Astrocyte (in vitro differentiated cells and primary cell): ENCODE measurements around the gene AFAP1L2. TPM values are rescaled to one million over a fixed set of nuclear protein-coding genes. Genes with fewer than 3 reads are reported as not detected.

Experiments used
- DNase-seq: peaks from one replicate; pipeline ENCODE4 v3.0.0-alpha.2; 2010; ENCODE audit warnings: low read depth
- FAIRE-seq: peaks from 2 replicates; lab custom pipeline; 2011; peaks lifted over from hg19 to GRCh38; lab: Jason Lieb, UNC
- H2AFZ ChIP-seq: 2 replicates; pipeline ENCODE4 v1.6.0; 2012; ENCODE audit warnings: low read depth, low read length, inconsistent platforms
- H3K27ac ChIP-seq: 2 replicates; pipeline ENCODE4 v1.5.1; 2011; ENCODE audit warnings: low read depth, low read length, inconsistent platforms
- H3K27me3 ChIP-seq: 2 replicates; pipeline ENCODE4 v1.6.0; 2011; ENCODE audit warnings: low read length, inconsistent platforms; ENCODE audit not compliant: insufficient read depth
- H3K36me3 ChIP-seq: 2 replicates; pipeline ENCODE4 v1.5.1; 2011; ENCODE audit warnings: low read length, inconsistent platforms; ENCODE audit not compliant: insufficient read depth
- H3K4me1 ChIP-seq: 2 replicates; pipeline ENCODE4 v1.5.1; 2011; ENCODE audit warnings: low read length, inconsistent platforms; ENCODE audit not compliant: insufficient read depth
- H3K4me2 ChIP-seq: 2 replicates; pipeline ENCODE4 v1.6.0; 2012; ENCODE audit warnings: low read length, inconsistent platforms
- H3K4me3 ChIP-seq: 2 replicates; pipeline ENCODE4 v1.5.1; 2011; ENCODE audit warnings: low read depth, mild to moderate bottlenecking, low read length, inconsistent platforms; ENCODE audit not compliant: insufficient read depth
- H3K79me2 ChIP-seq: 2 replicates; pipeline ENCODE4 v1.6.0; 2012; ENCODE audit warnings: mild to moderate bottlenecking, low read length, inconsistent platforms; ENCODE audit not compliant: insufficient read depth
- H3K9ac ChIP-seq: 2 replicates; pipeline ENCODE4 v1.6.0; 2012; ENCODE audit warnings: mild to moderate bottlenecking, low read length, inconsistent platforms
- H3K9me3 ChIP-seq: 2 replicates; pipeline ENCODE4 v1.5.1; 2012; ENCODE audit warnings: low read depth, mild to moderate bottlenecking, low read length, inconsistent platforms; ENCODE audit not compliant: insufficient read depth
- H4K20me1 ChIP-seq: 2 replicates; pipeline ENCODE4 v1.6.0; 2012; ENCODE audit warnings: low read length, inconsistent platforms; ENCODE audit not compliant: insufficient read depth
- H3K27ac Mint-ChIP-seq: one replicate; pipeline ENCODE4 v1.8.0; 2021; ENCODE audit warnings: mild to moderate bottlenecking, mixed read lengths; ENCODE audit not compliant: unreplicated experiment
- H3K27me3 Mint-ChIP-seq: one replicate; pipeline ENCODE4 v1.8.0; 2021; ENCODE audit warnings: low read depth, mixed read lengths; ENCODE audit not compliant: unreplicated experiment
- H3K36me3 Mint-ChIP-seq: one replicate; pipeline ENCODE4 v1.8.0; 2021; ENCODE audit warnings: low read depth, mixed read lengths; ENCODE audit not compliant: unreplicated experiment
- H3K4me1 Mint-ChIP-seq: one replicate; pipeline ENCODE4 v1.8.0; 2021; ENCODE audit warnings: low read depth, mixed read lengths; ENCODE audit not compliant: unreplicated experiment
- H3K4me3 Mint-ChIP-seq: one replicate; pipeline ENCODE4 v1.8.0; 2021; ENCODE audit warnings: mild to moderate bottlenecking, moderate library complexity, mixed read lengths; ENCODE audit not compliant: unreplicated experiment
- H3K9me3 Mint-ChIP-seq: one replicate; pipeline ENCODE4 v1.8.0; 2021; ENCODE audit warnings: mild to moderate bottlenecking, mixed read lengths; ENCODE audit not compliant: unreplicated experiment
- EZH2 ChIP-seq: IDR thresholded peaks from 2 replicates; pipeline ENCODE4 v1.6.1; 2012; ENCODE audit warnings: mild to moderate bottlenecking, low read length, inconsistent platforms; ENCODE audit not compliant: insufficient read depth
- total RNA-seq: library from RNA; stranded (reverse); gene quantifications from 2 replicates; pipeline ENCODE4 v1.2.1, GENCODE V29; 2021
- TF ChIP-seq, protein P1 (sequence below): IDR thresholded peaks from 2 replicates; pipeline ENCODE4 v1.5.1; 2011; ENCODE audit warnings: low read depth, mild to moderate bottlenecking, inconsistent platforms, low read length, moderate library complexity; ENCODE audit not compliant: insufficient read depth

AFAP1L2 gene
- total RNA-seq, 1 donor from 2014 or later = 26.6 TPM

DNA sequence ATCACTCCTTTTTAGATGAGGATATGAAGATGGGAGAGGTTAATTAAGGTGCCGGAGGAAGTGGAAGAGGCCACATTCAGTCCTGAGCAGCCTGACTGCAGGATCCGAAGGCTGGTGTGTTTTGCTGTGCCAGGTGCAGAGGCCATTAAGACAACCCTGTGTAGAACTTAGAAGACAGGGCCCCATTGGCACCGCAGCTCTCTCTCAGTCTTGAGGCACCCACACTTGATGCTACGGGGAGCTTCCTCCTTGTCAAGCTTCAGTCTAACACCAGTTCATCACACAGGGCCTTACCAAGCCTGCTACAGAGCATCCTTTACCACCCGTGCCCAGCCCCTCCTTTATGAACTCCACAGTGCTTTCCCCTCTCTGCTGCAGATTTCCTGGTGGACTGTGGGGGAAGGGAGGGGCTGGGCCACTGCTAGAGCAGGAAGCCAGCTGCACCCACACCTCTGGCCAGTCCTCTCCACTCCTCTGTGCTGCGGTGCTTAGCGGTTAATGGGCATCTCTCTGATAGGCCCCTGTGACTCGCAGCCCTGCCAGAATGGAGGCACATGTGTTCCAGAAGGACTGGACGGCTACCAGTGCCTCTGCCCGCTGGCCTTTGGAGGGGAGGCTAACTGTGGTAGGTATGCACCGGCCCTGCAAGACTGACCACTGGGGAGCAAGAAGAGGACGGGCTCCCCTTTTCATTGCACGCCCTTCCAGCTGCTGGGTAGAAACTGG lies 119.8 kb downstream of the AFAP1L2 start:
- Histone ChIP-seq H3K79me2 (no peaks in the 10 kb centered on the region), H4K20me1 (no peaks in the 10 kb centered on the region), H3K27ac (no peak overlapping the region), H3K9ac (no peak overlapping the region), H3K9me3 (no peaks in the 10 kb centered on the region), H3K4me3 (no peak overlapping the region), H3K4me2 (no peak overlapping the region), H3K27me3 (no peaks in the 10 kb centered on the region), H2AFZ (no peak overlapping the region), H3K4me1 (no peaks in the 10 kb centered on the region), H3K36me3 (no peaks in the 10 kb centered on the region)
- no peak for DNase-seq
- no peak for TF ChIP-seq EZH2
- TF ChIP-seq, protein P1, sequence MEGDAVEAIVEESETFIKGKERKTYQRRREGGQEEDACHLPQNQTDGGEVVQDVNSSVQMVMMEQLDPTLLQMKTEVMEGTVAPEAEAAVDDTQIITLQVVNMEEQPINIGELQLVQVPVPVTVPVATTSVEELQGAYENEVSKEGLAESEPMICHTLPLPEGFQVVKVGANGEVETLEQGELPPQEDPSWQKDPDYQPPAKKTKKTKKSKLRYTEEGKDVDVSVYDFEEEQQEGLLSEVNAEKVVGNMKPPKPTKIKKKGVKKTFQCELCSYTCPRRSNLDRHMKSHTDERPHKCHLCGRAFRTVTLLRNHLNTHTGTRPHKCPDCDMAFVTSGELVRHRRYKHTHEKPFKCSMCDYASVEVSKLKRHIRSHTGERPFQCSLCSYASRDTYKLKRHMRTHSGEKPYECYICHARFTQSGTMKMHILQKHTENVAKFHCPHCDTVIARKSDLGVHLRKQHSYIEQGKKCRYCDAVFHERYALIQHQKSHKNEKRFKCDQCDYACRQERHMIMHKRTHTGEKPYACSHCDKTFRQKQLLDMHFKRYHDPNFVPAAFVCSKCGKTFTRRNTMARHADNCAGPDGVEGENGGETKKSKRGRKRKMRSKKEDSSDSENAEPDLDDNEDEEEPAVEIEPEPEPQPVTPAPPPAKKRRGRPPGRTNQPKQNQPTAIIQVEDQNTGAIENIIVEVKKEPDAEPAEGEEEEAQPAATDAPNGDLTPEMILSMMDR = no peak
- peaks cover 21% of the 10 kb centered on the region for H3K27me3 Mint-ChIP-seq
- peaks cover 4% of the 10 kb centered on the region for H3K4me1 Mint-ChIP-seq
- no peak overlapping the region for H3K27ac Mint-ChIP-seq
- peaks cover 3% of the 10 kb centered on the region for H3K36me3 Mint-ChIP-seq
- no peaks in the 10 kb centered on the region for H3K9me3 Mint-ChIP-seq
- no peak overlapping the region for H3K4me3 Mint-ChIP-seq
- no peak for FAIRE-seq

DNA sequence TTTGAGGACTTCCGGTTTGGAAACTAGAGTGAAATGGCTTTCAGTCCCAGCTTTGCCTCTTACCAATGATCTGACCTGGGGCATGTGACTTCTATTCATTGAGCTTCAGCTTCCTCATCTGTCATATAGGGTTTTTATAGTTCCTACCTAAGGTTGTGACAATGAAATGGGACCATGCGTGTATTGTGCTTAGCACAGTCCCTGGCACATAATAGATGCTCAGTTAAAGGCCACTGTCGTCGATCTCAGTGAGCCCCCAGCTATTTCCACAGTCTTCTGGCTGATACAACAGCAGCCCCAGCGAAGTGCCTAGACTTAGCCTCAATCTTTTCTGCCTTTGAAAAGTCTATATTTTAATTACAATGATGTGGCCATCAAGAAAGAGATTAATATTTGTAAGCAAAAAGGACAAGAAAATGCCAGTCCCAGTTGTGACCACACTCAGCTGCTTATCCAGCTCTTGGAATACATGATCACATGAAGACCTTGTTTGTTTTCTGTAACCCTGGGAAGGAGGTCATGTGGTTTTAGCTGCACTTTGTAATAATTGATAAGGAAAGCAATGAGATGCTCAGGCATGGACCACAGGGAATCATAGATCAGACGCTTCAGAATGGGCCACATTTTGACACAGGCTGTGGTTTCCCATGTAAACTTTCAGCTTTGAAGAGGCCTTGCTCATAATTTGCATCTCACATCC lies 120.6 kb downstream of the AFAP1L2 start:
- Histone ChIP-seq H3K9ac (no peak overlapping the region), H4K20me1 (no peaks in the 10 kb centered on the region), H3K27me3 (peaks cover 3% of the 10 kb centered on the region), H3K4me2 (no peak overlapping the region), H3K79me2 (no peaks in the 10 kb centered on the region), H3K4me3 (no peak overlapping the region), H3K4me1 (no peaks in the 10 kb centered on the region), H3K36me3 (no peaks in the 10 kb centered on the region), H3K9me3 (no peaks in the 10 kb centered on the region), H3K27ac (no peak overlapping the region), H2AFZ (no peak overlapping the region)
- TF ChIP-seq, protein P1 = no peak
- no peak for TF ChIP-seq EZH2
- peaks cover 3% of the 10 kb centered on the region for H3K36me3 Mint-ChIP-seq
- H3K9me3 Mint-ChIP-seq = no peaks in the 10 kb centered on the region
- no peak overlapping the region for H3K4me3 Mint-ChIP-seq
- H3K27ac Mint-ChIP-seq = no peak overlapping the region
- DNase-seq = no peak
- H3K27me3 Mint-ChIP-seq = peaks cover 27% of the 10 kb centered on the region
- FAIRE-seq = no peak
- H3K4me1 Mint-ChIP-seq = peaks cover 4% of the 10 kb centered on the region

DNA sequence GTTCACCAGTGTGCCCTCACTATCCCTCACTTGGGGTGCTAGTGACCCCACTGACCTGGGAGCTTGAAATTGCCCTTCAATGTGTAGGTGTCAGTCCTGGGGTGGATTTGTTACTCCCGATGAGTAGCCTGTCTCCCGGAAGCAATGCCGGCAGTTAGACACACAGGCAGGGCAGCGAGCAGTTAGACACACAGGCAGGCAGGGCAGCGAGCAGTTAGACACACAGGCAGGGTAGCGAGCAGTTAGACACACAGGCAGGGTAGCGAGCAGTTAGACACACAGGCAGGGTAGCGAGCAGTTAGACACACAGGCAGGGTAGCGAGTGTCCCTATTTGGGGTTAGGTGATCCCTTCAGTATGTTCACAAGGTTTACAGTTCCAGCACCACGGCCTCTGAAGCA lies 121.2 kb downstream of the AFAP1L2 start:
- no peaks in the 10 kb centered on the region for H3K9me3 ChIP-seq
- H3K36me3 ChIP-seq = no peaks in the 10 kb centered on the region
- no peak overlapping the region for H3K9ac ChIP-seq
- H4K20me1 ChIP-seq = no peaks in the 10 kb centered on the region
- no peaks in the 10 kb centered on the region for H3K79me2 ChIP-seq
- Mint-ChIP-seq H3K4me1 (peaks cover 4% of the 10 kb centered on the region), H3K36me3 (no peaks in the 10 kb centered on the region), H3K27me3 (peaks cover 33% of the 10 kb centered on the region), H3K4me3 (no peak overlapping the region), H3K27ac (no peak overlapping the region), H3K9me3 (no peaks in the 10 kb centered on the region)
- H3K27ac ChIP-seq = no peak overlapping the region
- no peak overlapping the region for H2AFZ ChIP-seq
- DNase-seq (no peak), FAIRE-seq (no peak)
- H3K4me2 ChIP-seq = no peak overlapping the region
- peaks cover 6% of the 10 kb centered on the region for H3K27me3 ChIP-seq
- TF ChIP-seq, protein P1 = no peak
- no peak for TF ChIP-seq EZH2
- H3K4me1 ChIP-seq = no peaks in the 10 kb centered on the region
- no peak overlapping the region for H3K4me3 ChIP-seq
